GM12873 (cell line): ENCODE data around the gene CHST11.

ENCODE experiments used
- CTCF ChIP-seq: IDR thresholded peaks from 2 replicates; pipeline ENCODE4 v1.5.1; 2012; ENCODE audit warnings: low read depth, mild to moderate bottlenecking, moderate library complexity, low read length, control low read depth; ENCODE audit not compliant: insufficient read depth; ENCODE audit errors: missing control alignments

The CHST11 gene

GRCh38 chr12:104600790-104601739, 144.3 kb downstream of the CHST11 start:
- TF ChIP-seq CTCF, result no peak

GRCh38 chr12:104602406-104602805, 145.7 kb downstream of the CHST11 start:
- no peak for TF ChIP-seq CTCF

- no peak for TF ChIP-seq CTCF
Observed at GRCh38 chr12:104602896-104603295, 146.1 kb downstream of the CHST11 start.

GRCh38 chr12:104603545-104603973, 146.8 kb downstream of the CHST11 start:
- TF ChIP-seq CTCF, result no peak

- TF ChIP-seq CTCF, result no peak
Observed at GRCh38 chr12:104604070-104604994, 147.6 kb downstream of the CHST11 start.

- no peak for TF ChIP-seq CTCF
Observed at GRCh38 chr12:104604995-104605675, 148.4 kb downstream of the CHST11 start.
